AG10803 (cell line): Measurements from ENCODE around the gene UBE2G2.

Experiments used
- DNase-seq: peaks from one replicate; pipeline ENCODE4 v3.0.0; 2010; ENCODE audit warnings: low read depth
- H3K4me3 ChIP-seq: 2 replicates; pipeline ENCODE4 v1.5.1; 2011; ENCODE audit warnings: mild to moderate bottlenecking, low read length, control low read depth
- TF ChIP-seq, protein P1 (sequence below): conservative IDR thresholded peaks from 2 replicates; pipeline ENCODE4 v1.5.1; 2011; ENCODE audit warnings: mild to moderate bottlenecking, low read length, control low read depth, inconsistent platforms

UBE2G2 gene

GRCh38 chr21:44749116-44749758 lies 52.4 kb downstream of the UBE2G2 start:
- TF ChIP-seq, protein P1, sequence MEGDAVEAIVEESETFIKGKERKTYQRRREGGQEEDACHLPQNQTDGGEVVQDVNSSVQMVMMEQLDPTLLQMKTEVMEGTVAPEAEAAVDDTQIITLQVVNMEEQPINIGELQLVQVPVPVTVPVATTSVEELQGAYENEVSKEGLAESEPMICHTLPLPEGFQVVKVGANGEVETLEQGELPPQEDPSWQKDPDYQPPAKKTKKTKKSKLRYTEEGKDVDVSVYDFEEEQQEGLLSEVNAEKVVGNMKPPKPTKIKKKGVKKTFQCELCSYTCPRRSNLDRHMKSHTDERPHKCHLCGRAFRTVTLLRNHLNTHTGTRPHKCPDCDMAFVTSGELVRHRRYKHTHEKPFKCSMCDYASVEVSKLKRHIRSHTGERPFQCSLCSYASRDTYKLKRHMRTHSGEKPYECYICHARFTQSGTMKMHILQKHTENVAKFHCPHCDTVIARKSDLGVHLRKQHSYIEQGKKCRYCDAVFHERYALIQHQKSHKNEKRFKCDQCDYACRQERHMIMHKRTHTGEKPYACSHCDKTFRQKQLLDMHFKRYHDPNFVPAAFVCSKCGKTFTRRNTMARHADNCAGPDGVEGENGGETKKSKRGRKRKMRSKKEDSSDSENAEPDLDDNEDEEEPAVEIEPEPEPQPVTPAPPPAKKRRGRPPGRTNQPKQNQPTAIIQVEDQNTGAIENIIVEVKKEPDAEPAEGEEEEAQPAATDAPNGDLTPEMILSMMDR, result no peak
- DNase-seq, result no peak
- no peak overlapping the region for H3K4me3 ChIP-seq

DNA sequence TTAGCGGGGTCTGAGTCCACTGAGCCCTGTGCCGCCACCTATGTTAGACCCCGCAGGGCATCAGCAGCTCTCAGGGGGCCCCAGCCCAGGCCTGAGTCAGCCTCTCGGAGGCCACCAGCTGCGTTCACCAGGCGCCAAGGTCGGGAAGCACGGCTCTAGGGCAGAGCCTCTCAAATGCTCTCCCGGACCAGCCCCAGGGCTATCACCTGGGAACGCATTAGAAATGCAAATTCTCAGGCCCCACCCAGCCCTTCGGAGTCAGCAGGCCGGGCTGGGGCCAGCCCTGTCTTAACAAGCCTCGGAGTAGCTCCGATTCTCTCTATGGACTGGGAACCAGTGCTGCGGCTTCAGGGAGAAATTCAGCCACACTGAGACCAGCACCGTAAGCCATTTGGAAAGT lies 53.0 kb downstream of the UBE2G2 start:
- H3K4me3 ChIP-seq, result no peak overlapping the region
- DNase-seq, result no peak
- TF ChIP-seq, protein P1, result no peak

DNA sequence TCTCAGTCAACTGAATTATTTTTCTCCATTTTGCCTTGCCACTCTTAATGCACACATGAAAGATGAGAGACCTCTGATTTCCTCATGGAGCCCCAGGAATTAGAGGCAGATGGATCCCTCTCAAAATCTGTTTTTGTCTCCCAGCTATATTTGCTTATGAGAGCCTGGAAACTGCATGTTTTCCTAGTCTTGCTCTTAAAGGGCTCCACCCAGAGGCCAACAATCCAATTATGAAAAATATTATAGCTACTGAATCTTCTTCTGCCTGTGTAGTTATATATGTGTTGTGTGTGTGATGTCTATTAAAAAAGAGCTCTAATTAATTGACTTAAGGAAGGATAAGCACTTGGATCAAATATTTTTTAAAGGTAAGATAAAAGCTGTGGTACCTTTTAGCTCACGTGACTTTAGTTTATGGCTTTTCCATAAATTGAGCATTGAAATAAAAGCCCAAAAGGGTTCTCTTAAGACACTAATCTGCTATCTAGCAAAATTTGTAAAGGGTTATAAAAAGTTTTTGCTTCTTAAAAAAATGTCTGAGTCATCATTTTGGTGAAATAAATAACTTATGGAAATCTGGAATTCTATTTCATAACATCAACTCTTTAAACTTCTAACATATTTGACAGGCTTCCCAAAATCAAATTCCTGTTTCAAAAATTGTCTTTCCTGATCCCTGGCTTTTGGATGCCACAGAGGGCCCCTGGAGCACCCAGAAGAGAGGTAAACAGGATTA lies 59.0 kb downstream of the UBE2G2 start:
- no peak for DNase-seq
- TF ChIP-seq, protein P1, result peak; percentile 37
- H3K4me3 ChIP-seq, result no peak overlapping the region

DNA sequence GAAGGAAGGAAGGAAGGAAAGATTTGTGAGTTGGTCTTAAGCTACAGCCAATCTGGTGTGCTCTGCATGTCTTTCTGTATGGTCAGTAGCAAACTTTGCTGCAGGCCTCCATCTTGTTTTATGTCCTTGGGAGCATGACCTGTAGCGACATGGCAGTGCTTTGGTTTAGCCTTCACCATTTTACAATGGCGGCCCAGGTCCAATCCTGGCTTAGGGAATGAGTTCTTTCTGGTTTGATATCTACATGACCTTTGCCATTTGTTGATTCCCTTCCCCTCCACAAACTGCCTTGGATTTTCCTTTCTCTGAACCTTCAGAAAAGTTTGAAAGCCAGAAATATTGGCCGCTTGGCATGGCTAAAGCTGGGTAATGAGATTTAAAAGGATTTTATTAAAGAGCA lies 59.7 kb downstream of the UBE2G2 start:
- no peak overlapping the region for H3K4me3 ChIP-seq
- TF ChIP-seq, protein P1, result no peak
- DNase-seq, result no peak

DNA sequence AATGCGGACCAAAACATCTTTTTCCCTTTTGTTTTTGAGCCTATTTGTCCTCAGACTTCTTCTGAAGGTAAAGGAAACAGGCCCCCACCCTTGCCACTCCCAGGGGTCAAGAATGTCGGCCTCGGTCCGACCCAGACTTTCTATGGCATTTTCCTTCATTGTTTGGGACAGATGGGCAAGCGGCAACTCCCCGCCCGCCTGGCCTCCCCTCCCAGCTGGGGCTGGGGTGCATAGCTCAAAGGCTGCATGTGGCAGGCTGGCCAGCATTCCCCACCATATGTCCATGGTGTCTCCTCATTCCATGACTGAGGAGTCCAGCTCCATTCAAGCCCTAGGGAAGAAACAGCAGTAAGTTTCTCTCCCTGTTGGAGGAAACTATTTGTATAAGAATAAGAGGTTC lies 60.9 kb downstream of the UBE2G2 start:
- H3K4me3 ChIP-seq, result no peak overlapping the region
- DNase-seq, result no peak
- TF ChIP-seq, protein P1, result no peak

GRCh38 chr21:44739316-44739715 lies 62.3 kb downstream of the UBE2G2 start:
- no peak for DNase-seq
- no peak overlapping the region for H3K4me3 ChIP-seq
- TF ChIP-seq, protein P1, result no peak

DNA sequence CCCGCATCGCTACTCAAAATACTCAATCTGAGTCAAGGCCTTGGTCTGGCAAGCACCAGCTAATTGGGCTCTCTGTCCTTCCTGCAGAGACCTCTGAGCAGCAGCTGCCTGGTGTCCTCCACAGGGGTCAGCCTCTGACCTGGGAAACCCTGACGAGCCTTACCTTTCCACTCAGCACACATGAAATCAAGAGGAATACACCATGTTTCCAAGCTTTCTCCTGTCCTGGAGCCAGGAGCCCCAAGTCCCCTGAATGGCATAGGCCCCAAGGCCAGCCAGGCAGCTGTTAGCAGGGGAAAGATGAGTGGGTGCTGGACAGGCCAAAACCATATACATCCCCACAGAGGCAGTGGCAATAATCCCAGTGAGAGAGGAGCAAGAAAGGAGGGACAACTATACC lies 63.0 kb downstream of the UBE2G2 start:
- no peak overlapping the region for H3K4me3 ChIP-seq
- TF ChIP-seq, protein P1, result no peak
- no peak for DNase-seq
